ENCODE measurements around the gene COQ6.

DNA sequence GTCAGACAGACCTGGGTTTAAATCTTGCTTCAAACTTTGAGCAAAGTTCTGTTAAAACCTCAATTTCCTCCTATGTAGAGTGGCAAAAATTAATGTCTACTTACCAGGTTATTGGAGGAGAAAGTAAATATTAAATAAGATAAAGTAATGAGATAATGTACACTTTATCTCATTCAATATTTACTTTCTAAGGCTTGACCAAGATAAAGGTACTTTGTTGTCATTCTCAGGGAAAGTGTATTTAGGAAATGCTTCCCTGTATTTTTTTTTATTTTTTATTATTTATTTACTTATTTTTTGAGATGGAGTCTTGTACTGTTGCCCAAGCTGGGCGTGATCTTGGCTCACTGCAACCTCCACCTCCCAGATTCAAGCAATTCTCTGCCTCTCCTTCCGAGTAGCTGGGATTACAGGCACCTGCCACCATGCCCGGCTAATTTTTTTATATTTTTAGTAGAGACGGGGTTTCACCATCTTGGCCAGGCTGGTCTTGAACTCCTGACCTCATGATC is 4.9 kb upstream of the COQ6 start:
- TF ChIP-seq, protein P1, sequence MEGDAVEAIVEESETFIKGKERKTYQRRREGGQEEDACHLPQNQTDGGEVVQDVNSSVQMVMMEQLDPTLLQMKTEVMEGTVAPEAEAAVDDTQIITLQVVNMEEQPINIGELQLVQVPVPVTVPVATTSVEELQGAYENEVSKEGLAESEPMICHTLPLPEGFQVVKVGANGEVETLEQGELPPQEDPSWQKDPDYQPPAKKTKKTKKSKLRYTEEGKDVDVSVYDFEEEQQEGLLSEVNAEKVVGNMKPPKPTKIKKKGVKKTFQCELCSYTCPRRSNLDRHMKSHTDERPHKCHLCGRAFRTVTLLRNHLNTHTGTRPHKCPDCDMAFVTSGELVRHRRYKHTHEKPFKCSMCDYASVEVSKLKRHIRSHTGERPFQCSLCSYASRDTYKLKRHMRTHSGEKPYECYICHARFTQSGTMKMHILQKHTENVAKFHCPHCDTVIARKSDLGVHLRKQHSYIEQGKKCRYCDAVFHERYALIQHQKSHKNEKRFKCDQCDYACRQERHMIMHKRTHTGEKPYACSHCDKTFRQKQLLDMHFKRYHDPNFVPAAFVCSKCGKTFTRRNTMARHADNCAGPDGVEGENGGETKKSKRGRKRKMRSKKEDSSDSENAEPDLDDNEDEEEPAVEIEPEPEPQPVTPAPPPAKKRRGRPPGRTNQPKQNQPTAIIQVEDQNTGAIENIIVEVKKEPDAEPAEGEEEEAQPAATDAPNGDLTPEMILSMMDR (IDR thresholded peaks at IDR 0.05; ENCODE audit: low read depth, low read length, poor library complexity, severe bottlenecking): no peak
- TF ChIP-seq EZH2phosphoT487 (IDR thresholded peaks at IDR 0.05; ENCODE audit: borderline replicate concordance, low read length): no peak
